DND-41 (cell line): ENCODE measurements around the gene SC5D.

Source experiments
- EZH2 ChIP-seq: IDR thresholded peaks from 3 replicates; pipeline ENCODE4 v1.6.1; 2012; ENCODE audit warnings: borderline replicate concordance, low read depth, mild to moderate bottlenecking, moderate library complexity, low read length, inconsistent platforms; ENCODE audit not compliant: severe bottlenecking
- TF ChIP-seq, protein P1 (sequence below): IDR thresholded peaks from 2 replicates; pipeline ENCODE4 v1.5.1; 2012; ENCODE audit warnings: borderline replicate concordance, low read length, moderate library complexity, mild to moderate bottlenecking; ENCODE audit not compliant: poor library complexity, severe bottlenecking; ENCODE audit errors: extremely low read depth

DNA sequence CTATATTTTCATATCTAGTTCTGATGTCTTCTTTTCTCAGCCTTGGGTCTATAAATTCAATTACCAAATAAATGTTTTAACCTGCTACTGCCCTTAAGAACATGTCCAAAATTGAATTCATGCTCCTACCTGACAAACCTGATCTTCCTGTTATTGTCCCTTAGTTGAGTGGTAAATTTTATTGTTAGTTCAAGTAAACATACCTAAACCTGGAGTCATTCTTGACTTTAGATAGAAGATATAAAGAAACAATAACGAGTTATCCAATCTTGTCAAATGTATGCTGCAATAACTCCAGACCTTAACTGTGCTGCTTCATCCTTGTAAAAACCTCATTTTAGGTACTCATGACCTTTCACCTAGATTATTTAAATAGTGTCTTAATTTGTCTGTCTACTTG lies 34.6 kb upstream of the SC5D start:
- TF ChIP-seq EZH2, result no peak
- TF ChIP-seq, protein P1, sequence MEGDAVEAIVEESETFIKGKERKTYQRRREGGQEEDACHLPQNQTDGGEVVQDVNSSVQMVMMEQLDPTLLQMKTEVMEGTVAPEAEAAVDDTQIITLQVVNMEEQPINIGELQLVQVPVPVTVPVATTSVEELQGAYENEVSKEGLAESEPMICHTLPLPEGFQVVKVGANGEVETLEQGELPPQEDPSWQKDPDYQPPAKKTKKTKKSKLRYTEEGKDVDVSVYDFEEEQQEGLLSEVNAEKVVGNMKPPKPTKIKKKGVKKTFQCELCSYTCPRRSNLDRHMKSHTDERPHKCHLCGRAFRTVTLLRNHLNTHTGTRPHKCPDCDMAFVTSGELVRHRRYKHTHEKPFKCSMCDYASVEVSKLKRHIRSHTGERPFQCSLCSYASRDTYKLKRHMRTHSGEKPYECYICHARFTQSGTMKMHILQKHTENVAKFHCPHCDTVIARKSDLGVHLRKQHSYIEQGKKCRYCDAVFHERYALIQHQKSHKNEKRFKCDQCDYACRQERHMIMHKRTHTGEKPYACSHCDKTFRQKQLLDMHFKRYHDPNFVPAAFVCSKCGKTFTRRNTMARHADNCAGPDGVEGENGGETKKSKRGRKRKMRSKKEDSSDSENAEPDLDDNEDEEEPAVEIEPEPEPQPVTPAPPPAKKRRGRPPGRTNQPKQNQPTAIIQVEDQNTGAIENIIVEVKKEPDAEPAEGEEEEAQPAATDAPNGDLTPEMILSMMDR, result no peak
